ENCODE measurements around the gene SHBG.

DNA sequence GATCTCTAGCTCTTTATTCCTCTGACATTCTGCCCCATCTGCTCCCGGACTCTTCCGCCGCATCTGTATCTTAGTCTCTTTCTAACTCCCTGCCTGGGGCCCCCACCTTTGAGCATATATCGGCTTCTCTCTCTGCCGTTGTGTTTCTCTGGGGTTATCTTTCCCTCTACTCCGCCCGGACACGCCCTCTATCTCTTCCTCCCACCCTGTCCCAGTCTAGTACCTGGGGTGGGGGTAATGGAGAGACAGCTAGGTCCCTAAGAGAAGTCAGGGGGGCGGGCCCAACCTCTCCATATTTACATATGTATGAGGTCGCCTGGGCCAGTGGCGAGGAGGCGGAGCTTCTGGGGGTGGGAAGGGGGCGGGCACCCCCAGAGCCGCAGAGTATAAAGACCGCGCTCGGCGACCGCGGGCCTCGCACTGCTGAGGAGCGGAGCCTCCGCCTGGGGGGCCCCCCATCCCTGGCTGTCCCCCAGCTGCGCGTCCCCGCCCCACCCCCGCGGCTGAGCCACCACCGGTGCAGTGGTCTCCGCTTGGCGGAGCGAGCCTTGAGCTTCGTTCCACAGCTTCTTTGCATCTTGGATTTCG is 20.7 kb downstream of the SHBG start, which contains the start of gene ATP1B2:
- no peak for TF ChIP-seq EZH2 (IDR thresholded peaks at IDR 0.05; ENCODE audit: insufficient read depth, poor library complexity, severe bottlenecking)
- TF ChIP-seq EZH2phosphoT487 (IDR thresholded peaks at IDR 0.05; ENCODE audit: insufficient read depth, low read depth) = no peak
